ENCODE results near the gene LPAR2.

DNA sequence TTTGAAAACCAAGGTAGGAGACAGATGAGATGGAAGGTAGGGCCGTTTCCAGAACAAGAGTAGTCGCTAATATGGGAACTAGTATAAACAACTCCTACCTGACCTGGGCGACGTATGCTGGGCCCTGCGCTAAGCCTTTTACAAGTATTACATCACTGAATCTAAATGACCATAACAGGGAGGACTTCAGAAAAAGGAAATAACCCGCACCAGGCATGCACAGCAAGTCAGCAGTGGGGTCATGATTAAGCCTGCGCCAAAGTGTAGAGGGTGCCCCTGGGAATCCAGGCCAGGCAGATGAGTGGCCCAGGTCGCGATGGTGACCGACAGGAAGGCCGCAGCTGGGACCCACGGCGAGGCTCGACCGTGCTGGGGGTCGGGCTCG, 34.8 kb upstream of the LPAR2 start:
- TF ChIP-seq CTCF (IDR thresholded peaks at IDR 0.05) (no peak), TAF1 (IDR thresholded peaks at IDR 0.05; ENCODE audit: borderline replicate concordance, low read depth, low read length) (no peak), FOXM1 (IDR thresholded peaks at IDR 0.05; ENCODE audit: low read depth) (no peak), USF1 (IDR thresholded peaks at IDR 0.05; ENCODE audit: borderline replicate concordance, low read depth) (no peak), RFX5 (IDR thresholded peaks at IDR 0.05; ENCODE audit: low read length) (no peak), ELF1 (IDR thresholded peaks at IDR 0.05) (no peak)
- TF ChIP-seq, protein P1, sequence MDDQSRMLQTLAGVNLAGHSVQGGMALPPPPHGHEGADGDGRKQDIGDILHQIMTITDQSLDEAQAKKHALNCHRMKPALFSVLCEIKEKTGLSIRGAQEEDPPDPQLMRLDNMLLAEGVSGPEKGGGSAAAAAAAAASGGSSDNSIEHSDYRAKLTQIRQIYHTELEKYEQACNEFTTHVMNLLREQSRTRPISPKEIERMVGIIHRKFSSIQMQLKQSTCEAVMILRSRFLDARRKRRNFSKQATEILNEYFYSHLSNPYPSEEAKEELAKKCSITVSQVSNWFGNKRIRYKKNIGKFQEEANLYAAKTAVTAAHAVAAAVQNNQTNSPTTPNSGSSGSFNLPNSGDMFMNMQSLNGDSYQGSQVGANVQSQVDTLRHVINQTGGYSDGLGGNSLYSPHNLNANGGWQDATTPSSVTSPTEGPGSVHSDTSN (IDR thresholded peaks at IDR 0.05), result no peak
